ENCODE measurements around the gene LRRC3.

- no peak for TF ChIP-seq POU6F1 (CRISPR knock-in tag; IDR thresholded peaks at IDR 0.05; ENCODE audit: borderline replicate concordance, low read depth)
- TF ChIP-seq CSDC2 (CRISPR knock-in tag; IDR thresholded peaks at IDR 0.05) = no peak
- no peak for TF ChIP-seq OSR1 (CRISPR knock-in tag; IDR thresholded peaks at IDR 0.05)
- no peak for TF ChIP-seq ESRRG (CRISPR knock-in tag; IDR thresholded peaks at IDR 0.05)
- no peak for TF ChIP-seq PATZ1 (CRISPR knock-in tag; IDR thresholded peaks at IDR 0.05; ENCODE audit: borderline replicate concordance)
- no peak for TF ChIP-seq BACH2 (CRISPR knock-in tag; IDR thresholded peaks at IDR 0.05; ENCODE audit: borderline replicate concordance)
- TF ChIP-seq ZNF70 (CRISPR knock-in tag; IDR thresholded peaks at IDR 0.05) = no peak
- TF ChIP-seq ZFP3 (CRISPR knock-in tag; IDR thresholded peaks at IDR 0.05) = no peak
- TF ChIP-seq RARB (CRISPR knock-in tag; IDR thresholded peaks at IDR 0.05) = no peak
- TF ChIP-seq ZFP30 (CRISPR knock-in tag; IDR thresholded peaks at IDR 0.05) = no peak
- TF ChIP-seq TSHZ2 (CRISPR knock-in tag; IDR thresholded peaks at IDR 0.05) = no peak
- TF ChIP-seq ZC3H10 (CRISPR knock-in tag; IDR thresholded peaks at IDR 0.05) = no peak
Observed at GRCh38 chr21:44425895-44426662, 29.2 kb upstream of the LRRC3 start.
